NCI-H446 (cell line): ENCODE results near the gene WDR27.

Experiments
- DNase-seq, 2 experiments: peaks; one replicate each; lab custom pipeline; 2025; lab: John Stamatoyannopoulos, UW

WDR27 gene

DNA sequence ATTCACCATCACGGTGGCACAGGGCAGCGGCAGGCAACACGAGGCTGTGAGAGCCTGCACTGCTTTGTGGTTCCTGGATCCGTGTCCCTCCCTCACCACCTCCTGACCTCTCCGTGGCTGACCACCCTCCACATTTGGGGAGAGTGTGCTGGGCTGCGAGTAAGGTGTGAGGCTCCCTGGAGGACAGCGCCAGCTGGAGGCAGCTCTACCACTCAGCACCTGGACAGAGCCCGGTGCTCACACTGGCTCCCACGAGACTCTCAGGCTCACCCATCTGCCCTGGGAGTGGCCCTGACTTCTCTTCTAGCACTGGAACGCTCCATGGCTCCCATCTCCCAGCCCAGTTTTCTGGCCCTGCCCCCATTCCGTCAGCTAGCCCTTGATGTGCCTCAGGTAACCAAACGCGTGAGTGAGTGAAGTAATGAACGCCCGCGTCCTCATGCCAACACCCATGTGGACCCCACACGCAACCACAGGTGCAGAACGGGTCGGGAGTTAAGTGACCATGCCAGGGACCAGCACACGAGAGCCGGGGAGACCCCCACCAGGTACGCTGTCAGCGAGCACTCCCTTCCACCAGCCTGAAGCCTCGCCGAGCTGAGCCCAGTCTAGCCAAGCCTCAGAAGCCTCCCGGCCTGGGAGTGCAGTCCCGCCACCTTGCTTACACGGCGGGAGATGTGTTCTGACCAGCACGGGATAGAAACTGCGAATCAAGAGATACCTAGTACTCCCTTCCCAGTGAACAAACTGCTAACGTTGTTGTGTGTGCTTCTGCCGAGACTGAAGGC, 137.2 kb downstream of the WDR27 start:
- no peak for DNase-seq

DNA sequence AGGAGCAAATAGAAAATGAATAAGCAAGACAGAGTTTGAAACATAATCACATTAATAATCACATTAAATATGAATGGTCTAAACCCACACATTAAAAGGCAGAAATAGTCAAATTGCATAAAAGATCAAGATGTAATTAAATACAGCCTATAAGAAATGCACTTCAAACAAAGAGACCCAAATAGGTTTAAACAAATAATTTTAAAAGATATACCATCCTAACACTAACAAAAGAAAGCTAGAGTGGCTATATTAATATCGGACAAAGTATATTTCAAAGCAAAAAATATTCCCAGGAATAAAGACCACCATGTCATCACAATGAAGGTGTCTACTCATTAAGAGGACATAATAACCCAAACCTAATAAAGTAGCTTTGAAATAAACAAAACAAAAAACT, 140.2 kb downstream of the WDR27 start:
- no peak for DNase-seq

- no peak for DNase-seq
These were observed 142.2 kb downstream of the WDR27 start for GRCh38 chr6:169559592-169559991.

GRCh38 chr6:169558774-169559441, 142.9 kb downstream of the WDR27 start:
- no peak for DNase-seq

GRCh38 chr6:169558378-169558773, 143.5 kb downstream of the WDR27 start:
- DNase-seq: no peak

- no peak for DNase-seq
These were observed 143.9 kb downstream of the WDR27 start for GRCh38 chr6:169557887-169558286.

- no peak for DNase-seq
These were observed 144.9 kb downstream of the WDR27 start for GRCh38 chr6:169556758-169557548.

- no peak for DNase-seq
These were observed 145.7 kb downstream of the WDR27 start for GRCh38 chr6:169555971-169556617.

DNA sequence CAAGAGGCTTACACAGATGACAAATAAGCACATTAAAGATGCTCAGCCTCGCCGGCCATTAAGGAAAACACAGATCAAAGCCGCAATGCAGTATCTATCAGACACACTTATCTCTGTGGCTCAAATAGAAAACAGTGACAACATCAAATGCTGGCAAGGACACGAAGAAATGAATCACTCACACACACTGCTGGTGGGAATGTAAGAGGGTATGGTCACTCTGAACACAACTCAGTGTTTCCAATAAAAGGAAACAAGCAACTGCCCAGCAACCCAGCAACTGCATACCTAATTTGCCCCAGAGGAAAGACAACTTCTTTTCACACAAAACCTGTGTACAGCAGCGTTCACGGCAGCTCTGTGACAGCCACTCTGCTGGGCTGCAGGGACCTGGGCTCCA, 155.8 kb downstream of the WDR27 start:
- no peak for DNase-seq

DNA sequence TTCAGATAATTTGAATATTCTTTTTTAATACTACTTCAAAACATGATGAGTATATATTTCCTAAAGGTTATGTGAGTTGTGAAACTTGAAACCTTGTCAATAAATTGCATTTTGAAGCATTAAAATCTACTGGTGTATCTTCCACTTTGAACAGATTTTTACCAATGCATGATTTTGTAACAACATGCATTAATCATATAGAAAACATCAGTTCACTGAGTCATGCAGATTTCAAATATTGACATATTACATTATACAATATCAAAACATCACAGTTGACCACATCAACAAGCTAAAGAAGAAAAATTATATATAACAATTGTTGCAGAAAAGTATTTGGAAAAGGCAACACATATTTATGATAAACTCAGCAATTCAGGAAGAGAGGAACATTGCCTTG, 158.1 kb downstream of the WDR27 start:
- no peak for DNase-seq

DNA sequence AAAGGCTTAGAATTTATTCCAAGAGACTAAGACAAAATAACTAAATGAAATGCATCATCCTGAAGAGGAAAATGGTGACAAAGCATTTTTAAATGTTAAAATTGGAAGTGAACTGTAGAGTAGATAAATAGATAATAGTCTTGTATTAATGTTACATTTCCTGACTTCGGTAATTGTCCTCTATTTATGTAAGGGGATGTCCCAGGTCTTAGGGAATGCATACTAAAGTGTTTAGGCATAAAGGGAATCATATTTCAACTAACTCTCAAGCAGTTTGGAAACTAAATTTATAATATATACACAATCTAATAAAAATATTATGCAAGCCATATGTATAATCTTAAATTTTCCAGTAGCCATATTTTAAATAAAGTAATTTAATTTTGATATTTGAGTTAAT, 159.3 kb downstream of the WDR27 start:
- no peak for DNase-seq

- DNase-seq: no peak
These were observed 162.5 kb downstream of the WDR27 start for GRCh38 chr6:169539176-169539897.

DNA sequence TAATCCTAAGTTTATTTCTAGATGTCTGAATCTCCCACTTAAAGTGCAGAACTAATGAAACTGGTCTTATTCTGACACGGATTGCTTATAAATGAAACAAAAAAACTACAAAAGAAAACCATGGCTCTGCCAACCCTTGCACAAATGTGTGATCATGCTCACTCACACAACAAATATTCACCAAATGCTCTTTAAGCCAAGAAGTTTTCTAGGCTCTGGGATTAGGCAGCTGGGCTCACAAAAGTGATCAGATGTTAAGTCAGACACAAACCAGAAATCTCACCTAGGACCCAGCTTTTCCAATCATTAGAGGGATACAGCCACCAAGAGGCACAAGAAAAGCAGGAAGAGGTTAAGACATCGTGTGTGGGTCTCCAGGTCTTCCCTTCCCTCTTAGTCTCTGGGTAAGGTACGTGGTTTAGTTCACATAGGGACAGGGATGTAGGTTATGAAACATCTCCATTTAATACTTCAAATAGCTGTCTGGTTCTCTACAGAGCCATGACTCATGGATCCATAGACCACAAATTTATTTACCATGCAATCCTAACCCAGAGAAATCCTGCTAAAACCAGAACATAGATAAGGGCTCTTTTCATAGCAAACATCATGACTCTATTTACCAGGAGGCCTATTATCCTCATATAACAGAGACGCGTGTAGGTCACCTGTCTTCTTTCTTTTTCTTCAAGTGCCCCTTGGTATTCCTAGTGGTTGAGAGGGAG, 165.2 kb downstream of the WDR27 start:
- no peak for DNase-seq

GRCh38 chr6:169534039-169534421, 167.8 kb downstream of the WDR27 start:
- no peak for DNase-seq

DNA sequence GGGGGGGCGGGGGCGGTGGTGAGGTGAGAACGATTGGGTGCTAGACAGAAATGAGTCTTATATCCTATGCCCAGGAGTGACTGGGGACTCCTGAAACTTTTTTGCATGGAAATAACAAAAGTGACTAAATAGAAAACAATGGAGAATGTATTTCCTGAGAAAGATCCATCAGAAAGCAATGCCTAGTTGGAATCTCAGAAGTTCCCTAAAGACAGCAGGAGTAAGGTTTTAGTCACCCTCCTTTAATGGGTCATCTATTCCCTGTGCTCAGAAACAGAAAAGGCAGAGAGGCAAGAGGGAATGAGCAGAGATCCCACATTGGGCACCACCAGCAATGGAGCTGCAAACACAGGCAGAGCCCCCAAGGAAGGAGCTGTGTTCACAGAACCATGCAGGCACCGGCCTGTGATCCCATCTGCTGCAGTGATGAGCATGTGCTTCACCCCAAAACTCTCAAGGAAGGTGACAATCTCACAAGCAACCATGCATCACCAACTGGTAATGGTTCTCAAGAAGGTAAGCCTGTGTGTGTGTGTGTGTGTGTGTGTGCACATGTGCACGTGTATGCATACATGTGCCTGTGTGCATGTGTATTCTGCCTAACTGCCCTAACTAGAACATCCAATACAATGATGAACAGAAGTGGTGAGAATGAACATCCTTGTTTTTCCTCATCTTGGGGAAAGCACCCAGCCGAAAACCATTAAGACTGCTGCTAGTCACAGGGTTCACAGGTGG, 168.4 kb downstream of the WDR27 start:
- no peak for DNase-seq

- DNase-seq: no peak
These were observed 171.1 kb downstream of the WDR27 start for GRCh38 chr6:169530752-169531123.

DNA sequence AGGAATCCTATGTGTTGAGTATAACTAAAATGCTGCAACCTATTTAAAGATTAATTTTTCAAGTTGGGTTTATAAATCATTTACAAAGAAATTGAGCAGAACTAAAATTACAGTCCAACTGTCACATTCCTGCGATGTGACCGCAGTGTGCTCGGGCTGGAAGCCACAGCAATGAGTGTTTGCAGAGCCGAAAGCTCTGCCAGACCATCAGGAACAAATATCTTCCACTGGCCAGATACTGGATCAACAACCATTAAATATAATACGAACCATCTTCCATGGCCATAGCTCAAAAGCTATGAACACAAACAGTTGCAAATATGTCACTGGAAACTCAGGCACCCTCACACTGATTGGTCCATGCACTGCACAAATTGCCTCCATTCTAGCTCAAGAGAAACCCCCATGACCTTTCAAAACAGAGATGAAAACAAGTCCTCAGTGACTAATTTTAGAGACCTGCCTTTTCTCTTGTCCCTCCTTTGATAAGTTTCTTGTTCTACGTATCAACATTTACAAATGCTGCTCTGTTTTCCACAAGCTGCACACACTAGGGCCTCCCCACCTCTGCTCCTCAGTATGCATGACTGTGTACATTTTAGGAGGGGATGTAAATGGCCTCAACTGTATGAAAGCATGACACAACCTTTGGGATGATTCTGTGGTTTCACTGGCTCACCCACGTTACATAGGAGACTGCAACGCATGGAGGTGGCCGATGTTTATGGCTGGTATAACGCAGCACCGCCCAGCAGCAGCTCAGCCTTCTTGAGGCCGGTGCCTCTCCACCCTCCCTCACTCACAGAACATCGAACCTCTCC, 171.7 kb downstream of the WDR27 start:
- no peak for DNase-seq

- no peak for DNase-seq
These were observed 173.1 kb downstream of the WDR27 start for GRCh38 chr6:169528755-169529154.

DNA sequence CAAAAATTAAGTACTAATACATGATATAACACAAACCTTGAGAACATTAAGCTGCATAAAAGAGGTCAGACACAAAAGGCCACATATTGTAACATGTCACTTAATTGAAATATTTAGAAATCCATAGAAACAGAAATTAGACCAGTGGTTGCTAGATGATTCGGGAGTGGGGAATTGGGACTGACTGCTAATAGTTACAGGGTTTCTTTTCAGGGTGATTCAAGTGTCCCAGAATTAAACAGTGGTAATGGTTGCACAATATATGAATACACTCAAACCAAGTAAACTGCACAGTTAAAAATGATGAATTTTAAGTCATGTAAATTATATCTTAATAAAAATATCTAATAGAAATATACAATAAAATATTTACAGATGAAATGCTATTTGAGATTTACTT, 174.5 kb downstream of the WDR27 start:
- no peak for DNase-seq

DNA sequence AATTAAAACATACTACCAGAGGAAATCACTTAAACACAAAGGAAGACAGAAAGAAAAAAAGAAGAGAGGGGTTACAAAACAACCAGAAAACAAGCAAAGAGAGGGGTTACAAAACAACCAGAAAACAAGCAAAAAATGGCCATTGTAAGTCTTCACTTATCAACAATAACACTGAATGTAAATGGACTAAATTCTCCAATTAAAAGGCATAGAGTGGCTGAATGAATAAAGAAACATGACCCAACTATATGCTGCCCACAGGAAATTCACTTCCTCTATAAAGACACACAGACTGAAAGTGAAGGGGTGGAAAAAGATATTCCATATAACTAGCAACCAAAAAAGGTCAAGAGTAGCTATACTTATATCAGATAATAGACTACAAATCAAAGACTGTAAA, 180.0 kb downstream of the WDR27 start:
- DNase-seq: no peak
